Heart right ventricle (tissue), 16 donors: ENCODE data around the gene FAAH. TPM values are rescaled to one million over a fixed set of nuclear protein-coding genes. Genes with fewer than 3 reads are reported as not detected.

ENCODE experiments used
- ATAC-seq, 8 donors: fragments of 200-7000 bp; cut with Tn5 transposase; one replicate each; pipeline ENCODE4 v1.9.1; 2020; ENCODE audit warnings: mild to moderate bottlenecking in 8 of 8, moderate library complexity in 8 of 8, moderate number of reproducible peaks in 1 of 8
- DNase-seq, 2 donors: peaks; one replicate each; pipeline ENCODE4 v3.0.0-alpha.2; 2020
- H3K27ac ChIP-seq, 10 donors: fragments of 200-600 bp; sonication (generic) in 2 of 10; one replicate each; pipeline versions ENCODE4 v1.5.0 to v1.8.0; 2020 to 2022; ENCODE audit warnings: mild to moderate bottlenecking in 3 of 10
- H3K27me3 ChIP-seq, 7 donors: fragments of 200-600 bp; one replicate each; pipeline ENCODE4 v1.8.0; 2021 to 2022; ENCODE audit warnings: mild to moderate bottlenecking in 2 of 7
- H3K36me3 ChIP-seq, 9 donors: fragments of 200-600 bp; sonication (generic) in 1 of 9; one replicate each; pipeline versions ENCODE4 v1.5.0 to v1.8.0; 2020 to 2022; ENCODE audit warnings: mild to moderate bottlenecking in 2 of 9
- H3K4me1 ChIP-seq, 9 donors: fragments of 200-600 bp; sonication (generic) in 1 of 9; one replicate each; pipeline versions ENCODE4 v1.5.0 to v1.8.0; 2020 to 2022; ENCODE audit warnings: mild to moderate bottlenecking in 4 of 9
- H3K4me3 ChIP-seq, 10 donors: fragments of 200-600 bp; sonication (generic) in 2 of 10; one replicate each; pipeline versions ENCODE4 v1.5.0 to v1.8.0; 2020 to 2022; ENCODE audit warnings: mild to moderate bottlenecking in 7 of 10, moderate library complexity in 2 of 10
- H3K9me3 ChIP-seq, 11 donors: fragments of 200-600 bp in 10 of 11; sonication (generic) in 2 of 11; one replicate each; pipeline versions ENCODE4 v1.5.0 to v1.8.0; 2013 to 2022; ENCODE audit warnings: mild to moderate bottlenecking in 2 of 11, control low read depth in 1 of 11, moderate library complexity in 1 of 11
- CTCF ChIP-seq, 9 donors: fragments of 200-600 bp; sonication (generic) in 2 of 9; IDR thresholded peaks; one replicate each; pipeline versions ENCODE4 v1.5.0 to v1.8.0; 2021 to 2022; ENCODE audit warnings: antibody characterized with exemption in 9 of 9, mild to moderate bottlenecking in 5 of 9, moderate library complexity in 1 of 9
- WGBS, 2 donors: extraction: QIAGEN DNeasy Blood & Tissue Kit; methylation state at CpG; one replicate each; pipeline ENCODE4 v1.1.7; 2013; ENCODE audit warnings: inconsistent platforms in 1 of 2; 5-methylcytosine and 5-hydroxymethylcytosine counted together
- intact Hi-C, 10 donors: fragments of 100-400 bp; cut with DNase I; formaldehyde crosslinking; loops; one replicate each; pipeline versions ENCODE4 v1.11.1 to v1.14.2; 2022
- polyA plus RNA-seq, 2 donors: library from polyadenylated mRNA; stranded (reverse); fragments of 200-250 nt; gene quantifications; one replicate each; pipeline ENCODE4 v1.2.3, GENCODE V29; 2013
- total RNA-seq, 10 donors: library from RNA; stranded (reverse); fragmentation: NEBNext Ultra II Directional in 3 of 10; extraction: Animal tissue kit (Norgen Biotek cat#: 25700) in 3 of 10; gene quantifications; one replicate each; pipeline versions ENCODE4 v1.2.1 to v1.2.4, GENCODE V29; 2021 to 2023
- donor health status: Arrhythmogenic right ventricular cardiomyopathy.
- donor health status: ischemic (EF 13 %, LVEDD 7.1; RV severe dilation, severe dysfunction).
- donor health status: healthy with polysubstance abuse.
- donor health status: DM: no; HTN: yes; CAD: no.
- donor health status: DM: no; HTN: no; CAD: no.
- donor health status: ischemic (EF 25% LVEDD 6.9; RV normal size, moderate dysfunction).
- donor health status: ischemic (EF 25% LVEDD 5.7; RV mildly dilated, moderate dysfunction).
- donor health status: healthy.
- donor health status: DM: yes; HTN: yes; CAD: no.
- donor health status: Ischemic cardiomyopathy.
- donor health status: ischemic (EF 35%, LVEDD 5.7; RV mildly dilated, moderate dysfunction).
- donor health status: nonischemic (EF 11% LVEDD 7.7; RV severe dilation, severe dysfunction).
- donor health status: DM: yes; HTN: yes; CAD: no.
- donor health status: PGD.
- donor health status: ischemic (EF 29% LVEDD 5.4; RV normal size, mild dysfunction).
- donor health status: nonischemic (EF 23%, LVEDD 6.1; RV moderate dilation, normal function).

The FAAH gene
- total and polyA plus RNA-seq, 12 donors, result 1.8 to 16.4 (median 3.1) TPM

GRCh38 chr1:46401964-46402626, 8.0 kb downstream of the FAAH start:
- ATAC-seq, result peak; percentile 34 to 74 (median 56)
- Histone ChIP-seq H3K9me3 (no peaks in the 10 kb centered on the region), H3K27me3 (no peaks in the 10 kb centered on the region), H3K4me1 (peaks cover 0 to 29% (median 17%) of the 10 kb centered on the region in 9 donors), H3K27ac (no peak overlapping the region), H3K36me3 (no peaks in the 10 kb centered on the region), H3K4me3 (no peak overlapping the region)
- peak; percentile 27 to 44 for DNase-seq
- TF ChIP-seq CTCF (IDR thresholded peaks at IDR 0.05), result no peak
- 37 to 40% methylated on average over 10 of the region's 10 CpGs for WGBS, 2 donors
- intact Hi-C loops, result no loop called here

DNA sequence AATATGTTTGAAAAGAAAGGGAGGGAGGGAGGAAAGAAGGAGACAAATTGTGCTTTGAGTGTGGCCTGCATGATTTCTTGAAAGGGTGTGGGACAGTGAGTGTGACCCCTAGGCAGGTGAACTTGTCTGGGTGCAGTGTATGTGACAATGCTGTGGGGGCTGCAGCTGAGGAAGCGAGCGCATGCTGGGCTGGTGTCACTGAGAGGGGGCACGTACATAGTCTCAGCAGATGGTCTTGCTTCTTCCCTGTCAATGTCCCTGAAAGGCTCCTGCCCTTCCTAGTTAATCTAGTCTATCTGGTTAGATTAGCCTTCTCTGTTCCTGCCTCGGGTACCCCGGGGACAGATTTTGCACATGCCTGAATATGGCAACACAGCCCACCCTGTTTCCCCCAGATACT, 9.8 kb downstream of the FAAH start:
- intact Hi-C loops, result no loop called here
- 93 to 95% methylated on average over 5 of the region's 5 CpGs for WGBS, 2 donors

DNA sequence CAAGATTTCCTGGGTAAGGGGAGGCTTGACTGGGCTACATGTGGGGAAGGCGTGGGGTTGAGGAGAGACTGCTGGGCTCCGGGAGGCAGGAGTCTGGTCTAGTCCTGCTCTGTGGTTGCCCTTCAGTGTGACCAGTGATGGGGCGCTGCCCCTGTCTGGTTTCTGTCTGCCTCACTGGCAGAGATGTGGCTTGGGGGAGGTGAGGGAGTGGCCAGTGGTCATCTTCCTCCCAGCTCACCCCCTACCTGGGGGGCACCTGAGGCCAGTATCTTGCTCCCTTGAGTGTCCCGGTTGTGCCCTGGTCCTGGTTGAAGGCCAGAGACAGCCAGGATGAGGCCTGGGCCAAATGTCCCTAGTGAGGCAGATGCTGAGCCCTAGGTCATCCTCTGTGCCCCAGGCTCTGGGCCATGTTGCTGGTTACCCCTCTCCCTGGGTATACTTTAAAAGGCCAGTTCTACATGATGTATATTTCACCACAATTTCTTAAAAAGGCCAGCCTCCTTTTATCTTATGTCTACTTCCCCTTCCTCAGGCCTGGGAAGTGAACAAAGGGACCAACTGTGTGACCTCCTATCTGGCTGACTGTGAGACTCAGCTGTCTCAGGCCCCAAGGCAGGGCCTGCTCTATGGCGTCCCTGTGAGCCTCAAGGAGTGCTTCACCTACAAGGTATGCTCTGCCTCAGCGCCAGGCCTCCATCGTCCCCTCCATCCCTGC, 10.5 kb downstream of the FAAH start:
- no peaks in the 10 kb centered on the region for H3K9me3 ChIP-seq
- peaks cover 0 to 29% (median 13%) of the 10 kb centered on the region in 9 donors for H3K4me1 ChIP-seq
- intact Hi-C loops, result loop anchor here in 6 of 10 donors (5.0 kb wide), 3 partner anchors 123 to 318 kb away; no protein-coding TSS in a partner anchor
- no peaks in the 10 kb centered on the region for H3K27me3 ChIP-seq
- no peak for TF ChIP-seq CTCF (IDR thresholded peaks at IDR 0.05)
- no peak overlapping the region for H3K27ac ChIP-seq
- no peak for DNase-seq
- H3K36me3 ChIP-seq, result peaks cover 0 to 3% (median 0%) of the 10 kb centered on the region in 9 donors
- 93% methylated on average over 7 of the region's 7 CpGs for WGBS, 2 donors
- no peak for ATAC-seq
- H3K4me3 ChIP-seq, result no peak overlapping the region

More for the DNA sequence above, 9.8 kb downstream of the FAAH start:
- no peak overlapping the region for H3K27ac ChIP-seq
- ATAC-seq (no peak), DNase-seq (no peak)
- TF ChIP-seq CTCF (IDR thresholded peaks at IDR 0.05), result no peak
- H3K4me1 ChIP-seq, result peaks cover 0 to 29% (median 16%) of the 10 kb centered on the region in 9 donors
- H3K4me3 ChIP-seq, result no peak overlapping the region
- no peaks in the 10 kb centered on the region for H3K9me3 ChIP-seq
- H3K27me3 ChIP-seq, result no peaks in the 10 kb centered on the region
- peaks cover 0 to 3% (median 0%) of the 10 kb centered on the region in 9 donors for H3K36me3 ChIP-seq

GRCh38 chr1:46405197-46405555, 11.1 kb downstream of the FAAH start:
- Histone ChIP-seq H3K4me1 (peaks cover 0 to 29% (median 11%) of the 10 kb centered on the region in 9 donors), H3K27ac (no peak overlapping the region), H3K36me3 (peaks cover 0 to 3% (median 0%) of the 10 kb centered on the region in 9 donors), H3K9me3 (no peaks in the 10 kb centered on the region), H3K4me3 (no peak overlapping the region), H3K27me3 (no peaks in the 10 kb centered on the region)
- TF ChIP-seq CTCF (IDR thresholded peaks at IDR 0.05), result no peak
- no peak for DNase-seq
- intact Hi-C loops, result loop anchor here in 6 of 10 donors (5.0 kb wide), 3 partner anchors 122 to 317 kb away; no protein-coding TSS in a partner anchor
- 95% methylated on average over 12 of the region's 12 CpGs for WGBS, 2 donors
- ATAC-seq, result no peak
